Lung (tissue), 12 donors: ENCODE results near the gene ITIH3. TPM values are rescaled to one million over a fixed set of nuclear protein-coding genes. Genes with fewer than 3 reads are reported as not detected.

Source experiments
- ATAC-seq: fragments of 200-7000 bp; cut with Tn5 transposase; one replicate; pipeline ENCODE4 v1.9.1; 2020; ENCODE audit warnings: moderate number of reproducible peaks; ENCODE audit not compliant: insufficient read depth, low FRiP score
- DNase-seq, 3 donors: peaks; one replicate each; pipeline ENCODE4 v3.0.0-alpha.2; 2013 to 2017
- H3K27ac ChIP-seq, 2 donors: one replicate each; pipeline ENCODE4 v1.5.1; 2013; ENCODE audit warnings: mild to moderate bottlenecking in 2 of 2, moderate library complexity in 2 of 2, control low read depth in 1 of 2, inconsistent platforms in 1 of 2, low read depth in 1 of 2, low read length in 1 of 2
- H3K27me3 ChIP-seq, 3 donors: one replicate each; pipeline ENCODE4 v1.5.1; 2013; ENCODE audit warnings: low read length in 2 of 3; ENCODE audit not compliant: control insufficient read depth in 3 of 3, insufficient read depth in 3 of 3
- H3K36me3 ChIP-seq, 4 donors: one replicate each; pipeline ENCODE4 v1.5.1; 2013; ENCODE audit warnings: low read length in 4 of 4, mild to moderate bottlenecking in 1 of 4, moderate library complexity in 1 of 4; ENCODE audit not compliant: control insufficient read depth in 4 of 4, insufficient read depth in 4 of 4
- H3K4me1 ChIP-seq, 5 donors: one replicate each; pipeline ENCODE4 v1.5.1; 2013; ENCODE audit warnings: low read length in 5 of 5, mild to moderate bottlenecking in 2 of 5, moderate library complexity in 1 of 5; ENCODE audit not compliant: control insufficient read depth in 5 of 5, insufficient read depth in 5 of 5
- H3K4me3 ChIP-seq: one replicate; pipeline ENCODE4 v1.5.1; 2013; ENCODE audit warnings: mild to moderate bottlenecking, control low read depth, moderate library complexity
- H3K9ac ChIP-seq, 2 donors: one replicate each; pipeline ENCODE4 v1.5.1; 2013; ENCODE audit warnings: low read length in 2 of 2, control low read depth in 1 of 2; ENCODE audit not compliant: insufficient read depth in 1 of 2
- H3K9me3 ChIP-seq, 4 donors: one replicate each; pipeline ENCODE4 v1.5.1; 2013; ENCODE audit warnings: low read length in 3 of 4, mild to moderate bottlenecking in 1 of 4, moderate library complexity in 1 of 4; ENCODE audit not compliant: control insufficient read depth in 4 of 4, insufficient read depth in 3 of 4
- CTCF ChIP-seq: IDR thresholded peaks from 2 replicates; pipeline ENCODE4 v1.5.1; 2012; ENCODE audit warnings: mild to moderate bottlenecking; ENCODE audit errors: control extremely low read depth, extremely low read depth
- WGBS, 2 donors: extraction: QIAGEN DNeasy Blood & Tissue Kit; methylation state at CpG; one replicate each; pipeline ENCODE4 v1.1.7; 2013; 5-methylcytosine and 5-hydroxymethylcytosine counted together
- polyA plus RNA-seq, 2 donors: library from polyadenylated mRNA; stranded (reverse); fragments of 200-250 nt; gene quantifications; one replicate each; pipeline ENCODE4 v1.2.1, GENCODE V29; 2013
- total RNA-seq, 2 donors: library from RNA; depleted of rRNA in 1 of 2; stranded (reverse); fragments of >200 nt in 1 of 2; gene quantifications; one replicate each; pipeline ENCODE4 v1.2.1, GENCODE V29; 2014 to 2021
- donor health status: control.
- donor health status: control.
- donor health status: Bipolar disorder and iron deficiency.
- donor health status: healthy.
- donor health status: DM: yes; HTN: yes; CAD: no.

Gene ITIH3
- total and polyA plus RNA-seq, 4 donors = 0.54 to 3.2 (median 1.7) TPM

GRCh38 chr3:52782412-52783210 lies 12.0 kb upstream of the ITIH3 start:
- H3K4me1 ChIP-seq = no peaks in the 10 kb centered on the region
- no peaks in the 10 kb centered on the region for H3K36me3 ChIP-seq
- H3K4me3 ChIP-seq = no peak overlapping the region
- 70 to 79% methylated on average over 12 of the region's 12 CpGs for WGBS, 2 donors
- H3K9me3 ChIP-seq = no peaks in the 10 kb centered on the region
- H3K27me3 ChIP-seq = peaks cover 0 to 3% (median 0%) of the 10 kb centered on the region in 3 donors
- DNase-seq (peak in 1 of 3 donors; percentile 4), ATAC-seq (no peak)
- TF ChIP-seq CTCF = no peak
- H3K9ac ChIP-seq = no peak overlapping the region
- H3K27ac ChIP-seq = no peak overlapping the region

GRCh38 chr3:52783211-52783555 lies 11.4 kb upstream of the ITIH3 start:
- no peaks in the 10 kb centered on the region for H3K4me1 ChIP-seq
- ATAC-seq (no peak), DNase-seq (peak in 1 of 3 donors; percentile 6)
- TF ChIP-seq CTCF = no peak
- no peaks in the 10 kb centered on the region for H3K9me3 ChIP-seq
- H3K36me3 ChIP-seq = no peaks in the 10 kb centered on the region
- WGBS, 2 donors = 87 to 90% methylated on average over 3 of the region's 3 CpGs
- peaks cover 0 to 3% (median 0%) of the 10 kb centered on the region in 3 donors for H3K27me3 ChIP-seq
- H3K9ac ChIP-seq = no peak overlapping the region
- H3K27ac ChIP-seq = no peak overlapping the region
- no peak overlapping the region for H3K4me3 ChIP-seq

- no peak for TF ChIP-seq CTCF
- ATAC-seq = no peak
- H3K9ac ChIP-seq = no peak overlapping the region
- H3K27ac ChIP-seq = no peak overlapping the region
- 87 to 88% methylated on average over 18 of the region's 18 CpGs for WGBS, 2 donors
- no peaks in the 10 kb centered on the region for H3K9me3 ChIP-seq
- H3K4me1 ChIP-seq = no peaks in the 10 kb centered on the region
- peak in 1 of 3 donors; percentile 7 for DNase-seq
- H3K27me3 ChIP-seq = peaks cover 0 to 3% (median 0%) of the 10 kb centered on the region in 3 donors
- no peak overlapping the region for H3K4me3 ChIP-seq
- no peaks in the 10 kb centered on the region for H3K36me3 ChIP-seq
Measured at GRCh38 chr3:52784021-52784621, 10.5 kb upstream of the ITIH3 start.
